HEK293T (cell line): Measurements from ENCODE around the gene PRPF6.

Experiments
- ARNT ChIP-seq: fragments of 450-650 bp; IDR thresholded peaks from 2 replicates; pipeline ENCODE4 v1.6.1; 2017; ENCODE audit warnings: mild to moderate bottlenecking
- FOXM1 ChIP-seq: fragments of 450-650 bp; IDR thresholded peaks from 2 replicates; pipeline ENCODE4 v1.6.1; 2017; ENCODE audit warnings: mild to moderate bottlenecking, borderline replicate concordance
- HDGF ChIP-seq: fragments of 450-650 bp; IDR thresholded peaks from 2 replicates; pipeline ENCODE4 v1.6.1; 2017; ENCODE audit warnings: antibody characterized with exemption, borderline replicate concordance
- SP1 ChIP-seq: fragments of 450-650 bp; IDR thresholded peaks from 2 replicates; pipeline ENCODE4 v1.6.1; 2017

- no peak for TF ChIP-seq HDGF
- TF ChIP-seq ARNT: no peak
- no peak for TF ChIP-seq SP1
- TF ChIP-seq FOXM1: no peak
These were observed 90.7 kb downstream of the PRPF6 start for GRCh38 chr20:64071341-64072332.
